Smooth muscle cell (in vitro differentiated cells): ENCODE measurements around the gene CSTF3. TPM values are rescaled to one million over a fixed set of nuclear protein-coding genes. Genes with fewer than 3 reads are reported as not detected.
A peak's percentile ranks its signal among the peaks of the same experiment; 100 is the strongest.
"Not testable (repeated sequence)": the region's sequence is repeated elsewhere in the genome, so short reads cannot be mapped to it uniquely, and the experiment has no call there.

ENCODE experiments used
- DNase-seq: peaks from one replicate; lab custom pipeline; 2025; ENCODE audit not compliant: unreplicated experiment; lab: John Stamatoyannopoulos, UW
- H2AFZ ChIP-seq: fragments of 200-600 bp; sonication (generic); 2 replicates; pipeline ENCODE4 v1.6.0; 2016; ENCODE audit warnings: antibody characterized with exemption, low read depth, mild to moderate bottlenecking
- H3F3A ChIP-seq: fragments of 200-600 bp; sonication (generic); 2 replicates; pipeline ENCODE4 v1.6.0; 2017; ENCODE audit warnings: antibody characterized with exemption, low read depth
- H3K27ac ChIP-seq: fragments of 200-600 bp; sonication (generic); 2 replicates; pipeline ENCODE4 v1.5.1; 2016; ENCODE audit warnings: low read depth, mild to moderate bottlenecking
- H3K27me3 ChIP-seq: fragments of 200-600 bp; sonication (generic); 2 replicates; pipeline ENCODE4 v1.6.1; 2016; ENCODE audit warnings: low read depth, mild to moderate bottlenecking
- H3K36me3 ChIP-seq: fragments of 200-600 bp; sonication (generic); 2 replicates; pipeline ENCODE4 v1.5.1; 2016; ENCODE audit warnings: low read depth
- H3K4me1 ChIP-seq: fragments of 200-600 bp; sonication (generic); 2 replicates; pipeline ENCODE4 v1.5.1; 2016; ENCODE audit warnings: low read depth
- H3K4me2 ChIP-seq: fragments of 200-600 bp; sonication (generic); 2 replicates; pipeline ENCODE4 v1.6.0; 2016; ENCODE audit warnings: mild to moderate bottlenecking
- H3K4me3 ChIP-seq: fragments of 200-600 bp; sonication (generic); 2 replicates; pipeline ENCODE4 v1.5.1; 2016; ENCODE audit warnings: mild to moderate bottlenecking
- H3K79me2 ChIP-seq: fragments of 200-600 bp; sonication (generic); 2 replicates; pipeline ENCODE4 v1.6.0; 2016; ENCODE audit warnings: low read depth, mild to moderate bottlenecking
- H3K9ac ChIP-seq: fragments of 200-600 bp; sonication (generic); 2 replicates; pipeline ENCODE4 v1.6.0; 2016; ENCODE audit warnings: low read depth
- H3K9me3 ChIP-seq: fragments of 200-600 bp; sonication (generic); replicated peaks from 2 replicates; pipeline ENCODE4 v1.5.1; 2016; ENCODE audit warnings: low read depth
- H4K20me1 ChIP-seq: fragments of 200-600 bp; sonication (generic); 2 replicates; pipeline ENCODE4 v1.6.0; 2016; ENCODE audit warnings: low read depth
- CTCF ChIP-seq: fragments of 200-600 bp; sonication (generic); IDR thresholded peaks from 2 replicates; pipeline ENCODE4 v1.5.1; 2017; ENCODE audit warnings: borderline replicate concordance, mild to moderate bottlenecking, antibody characterized with exemption; ENCODE audit not compliant: insufficient read depth, poor library complexity, severe bottlenecking
- WGBS: methylation state at CpG from one replicate; pipeline ENCODE4 v1.1.7; 2016; ENCODE audit warnings: low lambda C conversion rate; 5-methylcytosine and 5-hydroxymethylcytosine counted together
- polyA plus RNA-seq: library from polyadenylated mRNA; unstranded; fragments of >200 nt; fragmentation: Nextera tagmentation; extraction: Ambion mirVana; gene quantifications from 2 replicates; pipeline ENCODE4 v1.2.1, GENCODE V29; 2016
- total RNA-seq: library from RNA; depleted of rRNA; stranded (reverse); fragments of >200 nt; gene quantifications from 2 replicates; pipeline ENCODE4 v1.2.3, GENCODE V29; 2014

The CSTF3 gene
- total and polyA plus RNA-seq, 2 experiments from 2014 or later, result 25.9 to 30.4 TPM

GRCh38 chr11:33055375-33055774 lies 105.9 kb downstream of the CSTF3 start:
- Histone ChIP-seq H3K27me3 (no peaks in the 10 kb centered on the region), H3K27ac (no peak overlapping the region), H3K4me1 (no peaks in the 10 kb centered on the region), H3K36me3 (no peaks in the 10 kb centered on the region), H3K9me3 (no peaks in the 10 kb centered on the region), H2AFZ (no peak overlapping the region), H4K20me1 (no peaks in the 10 kb centered on the region), H3K4me2 (no peak overlapping the region), H3K4me3 (no peak overlapping the region), H3K79me2 (no peaks in the 10 kb centered on the region), H3F3A (peaks cover 5% of the 10 kb centered on the region), H3K9ac (no peak overlapping the region)
- no peak for TF ChIP-seq CTCF
- DNase-seq, result no peak

- Histone ChIP-seq H3K79me2 (no peaks in the 10 kb centered on the region), H4K20me1 (no peaks in the 10 kb centered on the region), H3K9me3 (no peaks in the 10 kb centered on the region), H3K9ac (no peak overlapping the region), H3K27me3 (no peaks in the 10 kb centered on the region), H2AFZ (no peak overlapping the region), H3K36me3 (no peaks in the 10 kb centered on the region), H3F3A (no peaks in the 10 kb centered on the region), H3K27ac (no peak overlapping the region), H3K4me3 (no peak overlapping the region), H3K4me2 (no peak overlapping the region), H3K4me1 (no peaks in the 10 kb centered on the region)
- no peak for DNase-seq
- 98% methylated on average over 2 of the region's 2 CpGs for WGBS
- TF ChIP-seq CTCF, result no peak
Observed at GRCh38 chr11:33052231-33052630, 109.0 kb downstream of the CSTF3 start.

- not testable (repeated sequence) for H3K4me3 ChIP-seq, H3K36me3 ChIP-seq, H3F3A ChIP-seq, H3K27me3 ChIP-seq, H3K4me2 ChIP-seq, DNase-seq, H2AFZ ChIP-seq, H4K20me1 ChIP-seq, H3K79me2 ChIP-seq, H3K9me3 ChIP-seq, H3K4me1 ChIP-seq, H3K9ac ChIP-seq
- 62% methylated on average over 3 of the region's 3 CpGs for WGBS
- H3K27ac ChIP-seq, result peak overlapping the region; percentile 31
Observed at GRCh38 chr11:33049565-33050408, 111.5 kb downstream of the CSTF3 start.

- not testable (repeated sequence) for H4K20me1 ChIP-seq, H3K27ac ChIP-seq, H3K9ac ChIP-seq, H3K79me2 ChIP-seq, H3K9me3 ChIP-seq, H3K4me1 ChIP-seq, H3K4me2 ChIP-seq, H2AFZ ChIP-seq, DNase-seq, H3K4me3 ChIP-seq, H3K27me3 ChIP-seq, H3F3A ChIP-seq, H3K36me3 ChIP-seq
- 85% methylated on average over 6 of the region's 6 CpGs for WGBS
Observed at GRCh38 chr11:33048701-33049100, 112.6 kb downstream of the CSTF3 start.
